ENCODE measurements around the gene LYPLA2.
A peak's percentile ranks its signal among the peaks of the same experiment; 100 is the strongest.
"Not testable (repeated sequence)": the region's sequence is repeated elsewhere in the genome, so short reads cannot be mapped to it uniquely, and the experiment has no call there.

LYPLA2 gene

GRCh38 chr1:23801338-23801748 is 10.4 kb downstream of the LYPLA2 start:
- no peak for DNase-seq

GRCh38 chr1:23801876-23802275 is 10.9 kb downstream of the LYPLA2 start:
- no peak for DNase-seq

DNA sequence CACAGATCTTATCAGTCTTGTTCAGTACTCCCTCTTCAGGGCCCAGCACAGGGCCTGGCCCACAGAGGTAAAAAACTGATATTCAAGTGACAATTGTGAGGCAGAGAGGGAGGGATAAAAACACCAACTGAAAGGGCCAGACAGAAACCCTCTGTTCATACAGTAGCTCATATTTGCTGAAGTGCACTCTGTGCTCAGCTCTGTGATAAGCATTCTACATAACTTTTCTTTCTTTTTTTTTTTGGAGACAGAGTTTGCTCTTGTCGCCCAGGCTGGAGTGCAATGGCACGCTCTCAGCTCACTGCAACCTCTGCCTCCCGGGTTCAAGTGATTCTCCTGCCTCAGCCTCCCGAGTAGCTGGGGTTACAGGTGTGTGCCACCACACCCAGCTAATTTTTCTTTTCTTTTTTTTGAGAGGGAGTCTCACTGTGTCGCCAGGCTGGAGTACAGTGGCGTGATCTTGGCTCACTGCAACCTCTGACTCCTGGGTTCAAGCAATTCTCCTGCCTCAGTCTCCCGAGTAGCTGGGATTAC is 11.9 kb downstream of the LYPLA2 start:
- DNase-seq = not testable (repeated sequence)

DNA sequence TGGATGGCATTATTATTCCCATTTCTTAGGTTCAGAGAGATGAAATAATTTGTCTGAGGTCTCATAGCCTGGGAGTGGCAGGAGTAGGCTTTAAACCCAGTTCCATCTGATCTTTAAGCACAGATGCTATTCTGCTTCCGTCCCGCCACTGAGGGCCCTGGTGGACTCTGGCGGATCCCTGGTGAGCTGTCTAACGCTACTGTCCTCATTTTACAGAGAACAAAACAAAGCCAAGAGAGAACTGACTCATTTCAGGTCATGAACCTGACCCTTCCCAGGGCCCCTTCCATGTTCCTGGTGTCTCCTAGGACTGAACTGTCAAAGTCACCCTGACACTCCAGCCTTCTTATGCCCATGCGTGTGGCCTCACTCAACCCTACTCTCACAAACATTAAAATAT is 12.7 kb downstream of the LYPLA2 start:
- no peak for DNase-seq

- DNase-seq = no peak
Observed at GRCh38 chr1:23804183-23804835, 13.4 kb downstream of the LYPLA2 start.

DNA sequence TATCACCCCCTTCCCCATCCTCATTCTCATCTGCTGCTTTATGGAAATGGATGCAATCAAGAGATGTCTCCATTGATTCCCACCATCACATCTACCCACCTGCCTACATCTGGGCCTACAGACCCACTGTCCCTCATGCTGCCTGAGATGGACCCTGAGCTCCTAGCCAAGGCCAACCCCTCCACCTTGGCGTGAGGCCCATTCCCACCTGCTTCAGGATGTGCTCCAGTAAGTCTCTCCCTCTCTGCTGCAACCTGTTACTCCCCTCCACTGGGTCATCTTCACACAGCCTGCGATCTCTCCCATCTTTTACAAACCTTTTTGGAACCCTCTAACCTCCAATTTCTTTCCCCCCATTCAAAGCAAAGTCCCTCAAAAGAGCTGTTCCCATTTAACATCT is 14.1 kb downstream of the LYPLA2 start:
- DNase-seq = no peak

DNA sequence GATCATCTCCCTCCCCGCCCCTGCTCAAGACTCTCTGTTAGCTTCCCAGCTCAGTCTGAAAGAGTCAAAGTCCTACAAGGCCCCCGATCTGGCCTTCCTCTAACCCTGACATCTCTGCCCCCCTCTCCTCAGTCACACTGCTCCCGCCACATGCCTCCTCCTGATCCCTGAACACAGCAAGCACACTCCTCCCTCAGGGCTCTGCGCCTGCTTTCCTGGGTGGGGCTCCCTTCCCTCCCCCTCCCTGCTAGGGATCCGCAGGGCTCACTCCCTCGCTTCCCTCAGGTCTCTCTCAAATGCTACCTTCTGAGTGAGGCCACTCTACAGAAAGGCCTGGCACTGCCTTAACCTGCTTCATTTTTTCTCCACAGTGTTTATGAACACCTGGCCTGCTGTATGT is 15.3 kb downstream of the LYPLA2 start:
- no peak for DNase-seq

DNA sequence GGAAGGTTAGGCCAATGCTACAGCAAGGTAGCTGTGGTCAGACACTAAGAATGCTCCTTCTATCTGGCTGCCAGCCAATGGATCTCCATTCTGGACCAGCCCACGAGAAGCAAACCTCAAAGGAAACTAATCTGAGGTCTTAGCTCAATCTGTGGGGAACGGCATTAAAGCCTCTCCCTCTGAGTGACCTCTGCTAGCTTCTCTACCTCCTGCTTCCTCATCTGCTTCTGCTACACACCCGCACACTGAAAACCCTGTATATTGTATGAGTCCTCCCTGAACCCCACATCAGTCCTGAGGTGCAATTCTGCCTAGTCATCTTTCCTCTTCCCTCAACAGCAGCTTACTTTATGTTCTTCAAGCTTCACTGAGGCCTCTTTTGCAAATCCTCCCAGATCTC is 16.5 kb downstream of the LYPLA2 start:
- no peak for DNase-seq

DNA sequence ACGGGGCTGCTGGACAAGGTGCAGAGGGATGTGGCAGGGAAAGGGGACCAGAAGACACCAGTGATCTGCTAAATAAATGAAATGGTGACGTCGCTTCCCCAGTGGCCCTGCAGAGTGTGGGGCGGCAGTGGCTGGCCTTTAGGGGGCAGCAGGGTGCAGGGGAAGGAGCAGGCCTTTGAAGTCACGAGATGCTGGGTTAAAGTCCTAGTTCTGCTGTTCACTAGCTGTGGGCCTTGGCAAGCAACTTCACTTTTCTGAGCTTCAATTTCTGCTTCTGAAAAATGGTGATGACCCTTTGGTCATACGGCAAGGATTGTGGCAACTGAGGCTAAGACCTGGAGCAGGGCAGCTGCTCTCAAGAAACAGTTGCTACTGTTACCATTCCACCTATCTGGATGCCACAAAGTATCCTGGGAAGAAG is 18.8 kb downstream of the LYPLA2 start:
- DNase-seq = peak; percentile 38

GRCh38 chr1:23810818-23811540 is 20.0 kb downstream of the LYPLA2 start:
- DNase-seq = no peak

- DNase-seq = no peak
Observed at GRCh38 chr1:23814016-23814415, 23.1 kb downstream of the LYPLA2 start.

DNA sequence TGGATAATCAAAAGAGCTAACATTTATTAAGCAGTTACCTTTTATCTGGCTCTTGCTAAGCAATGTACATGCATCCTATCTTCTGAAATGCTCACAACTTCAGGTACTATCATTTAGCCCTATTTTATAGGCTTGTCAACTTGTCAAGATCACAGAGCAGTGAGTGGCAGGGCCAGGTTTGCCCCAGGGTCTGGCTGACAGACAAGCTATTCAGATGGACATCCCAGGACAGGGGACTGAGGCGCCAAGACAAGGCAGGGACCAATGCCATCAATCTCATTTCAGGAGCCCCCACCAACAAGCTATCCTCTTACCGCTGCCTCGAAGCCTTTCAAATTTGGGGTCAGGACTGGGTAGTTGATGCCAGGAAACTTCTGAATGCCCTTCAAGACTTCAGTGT is 25.4 kb downstream of the LYPLA2 start:
- no peak for DNase-seq

GRCh38 chr1:23816906-23817305 is 26.0 kb downstream of the LYPLA2 start:
- DNase-seq = no peak

DNA sequence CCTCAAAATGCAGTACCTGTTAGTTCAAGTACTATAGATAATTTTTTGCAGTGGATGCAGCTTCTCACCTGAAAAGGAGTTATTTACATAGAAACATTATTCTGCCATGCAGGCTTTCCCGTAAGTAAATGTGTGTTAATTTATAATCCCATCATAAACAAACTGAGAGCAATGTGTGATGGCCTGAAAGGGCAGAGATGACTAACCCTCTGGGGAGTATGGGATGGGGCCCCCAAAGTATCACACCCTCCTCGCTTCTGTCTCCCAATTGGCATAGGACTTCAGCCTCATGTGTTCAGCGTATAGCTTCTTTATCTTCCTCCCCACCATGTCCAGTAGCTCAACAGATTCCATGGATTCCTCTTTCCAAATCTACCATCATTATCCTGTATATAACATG is 26.7 kb downstream of the LYPLA2 start:
- DNase-seq = no peak

DNA sequence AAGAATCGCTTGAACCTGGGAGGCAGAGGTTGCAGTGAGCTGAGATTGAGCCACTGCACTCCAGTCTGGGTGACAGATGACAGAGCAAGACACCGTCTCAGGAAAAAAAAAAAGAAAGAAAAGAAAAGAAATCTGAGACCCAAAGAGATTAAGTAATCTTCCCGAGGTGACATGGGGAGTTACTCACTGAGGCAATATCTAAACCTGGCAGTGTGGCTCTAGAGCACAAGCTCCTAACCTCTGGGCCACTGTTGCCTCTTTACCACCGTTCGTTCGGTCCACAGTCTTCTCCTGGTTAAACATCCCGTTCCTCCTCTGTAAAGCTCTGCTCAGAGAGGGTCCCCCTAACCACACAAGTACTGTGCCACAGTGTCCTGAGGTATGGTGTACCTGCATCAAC is 32.8 kb downstream of the LYPLA2 start:
- DNase-seq = no peak

- DNase-seq = no peak
Observed at GRCh38 chr1:23824711-23825075, 33.7 kb downstream of the LYPLA2 start.

DNA sequence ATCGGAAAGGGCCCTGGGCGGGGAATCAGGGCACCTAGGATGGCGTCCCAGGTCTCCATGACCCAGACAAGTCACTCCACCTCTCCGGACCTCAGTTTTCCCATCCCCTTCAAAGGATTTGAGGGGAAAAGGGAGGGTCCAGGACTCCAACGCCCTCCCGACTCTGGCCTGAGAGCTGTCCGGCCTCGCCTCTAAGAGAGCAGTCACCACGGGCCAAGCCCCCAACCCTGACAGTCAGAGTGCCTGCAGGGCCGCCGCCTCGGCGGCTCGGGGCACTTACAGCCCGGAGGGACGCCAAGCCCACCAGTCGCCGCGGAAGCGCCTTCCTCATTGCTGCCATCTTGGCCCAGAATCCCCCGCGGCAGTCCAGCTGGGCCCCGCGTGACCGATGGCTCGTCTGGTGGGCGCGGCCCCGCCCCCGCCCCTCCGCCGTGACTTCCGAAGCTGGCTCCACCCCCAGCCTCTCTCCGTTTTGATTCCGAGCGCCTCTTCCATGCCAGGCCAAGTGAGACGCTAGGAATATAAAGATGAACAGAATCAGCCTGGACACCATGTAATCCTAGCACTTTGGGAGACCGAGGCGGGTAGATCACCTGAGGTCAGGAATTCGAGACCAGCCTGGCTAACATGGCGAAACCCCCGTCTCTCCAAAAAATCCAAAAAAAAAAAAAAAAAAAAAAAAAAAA is 34.3 kb downstream of the LYPLA2 start, which contains the start of gene HMGCL:
Gene HMGCL (minus strand): TSS at position 354 of the 686 bp plus-strand sequence. CDS start 14 bp downstream, at position 340.
- DNase-seq = peak; percentile 86

DNA sequence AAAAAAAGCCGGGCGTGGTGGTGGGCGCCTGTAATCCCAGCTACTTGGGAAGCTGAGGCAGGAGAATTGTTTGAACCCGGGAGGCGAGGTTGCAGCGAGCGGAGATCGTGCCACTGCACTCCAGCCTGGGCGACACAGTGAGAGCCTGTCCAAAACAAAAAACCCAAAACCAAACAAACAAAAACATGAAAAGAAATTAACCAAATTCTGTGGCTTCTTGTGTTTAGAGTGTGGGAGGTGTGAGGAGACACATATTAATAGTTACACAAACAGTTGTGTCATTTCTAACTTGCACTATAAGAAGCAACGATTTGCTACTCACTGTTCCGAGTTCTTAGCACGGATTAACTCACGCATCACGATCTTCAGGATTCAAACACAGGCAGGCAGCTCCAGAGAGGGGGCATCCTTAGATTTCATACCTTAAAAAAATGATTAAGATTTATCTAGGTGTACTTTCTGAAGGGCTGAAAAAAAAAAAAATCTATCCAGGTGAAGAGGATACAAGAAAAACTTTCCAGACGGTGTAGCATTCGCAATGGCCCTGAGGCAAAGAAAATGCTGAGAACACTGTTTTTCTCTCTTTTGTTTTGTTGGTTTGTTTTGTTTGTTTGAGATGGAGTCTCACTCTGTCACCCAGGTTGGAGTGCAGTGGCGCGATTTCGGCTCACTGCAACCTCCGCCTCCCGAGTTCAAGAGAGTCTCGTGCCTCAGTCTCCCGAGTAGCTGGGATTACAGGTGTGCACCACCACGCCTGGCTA is 35.0 kb downstream of the LYPLA2 start:
- DNase-seq = no peak

- DNase-seq = not testable (repeated sequence)
Observed at GRCh38 chr1:23826590-23826989, 35.6 kb downstream of the LYPLA2 start.

DNA sequence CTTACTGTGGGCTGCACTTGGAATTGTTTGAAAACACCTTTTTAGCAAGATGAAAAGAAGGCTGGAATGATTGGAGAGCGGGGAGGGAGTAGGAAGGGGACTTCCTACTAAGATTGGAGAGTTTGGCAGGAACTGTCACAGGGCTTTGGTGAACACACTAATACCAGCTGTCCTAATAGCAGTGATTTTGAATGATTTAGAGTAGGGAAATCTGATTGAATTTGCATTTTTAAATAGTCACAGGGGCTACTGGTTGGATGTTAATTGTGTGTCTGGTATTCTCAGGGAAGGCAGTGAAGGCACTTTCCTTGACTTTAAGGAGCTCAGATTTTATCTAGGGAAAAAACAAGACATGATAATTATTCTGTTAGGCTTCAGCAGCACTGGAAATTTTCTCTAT is 36.8 kb downstream of the LYPLA2 start:
- no peak for DNase-seq

DNA sequence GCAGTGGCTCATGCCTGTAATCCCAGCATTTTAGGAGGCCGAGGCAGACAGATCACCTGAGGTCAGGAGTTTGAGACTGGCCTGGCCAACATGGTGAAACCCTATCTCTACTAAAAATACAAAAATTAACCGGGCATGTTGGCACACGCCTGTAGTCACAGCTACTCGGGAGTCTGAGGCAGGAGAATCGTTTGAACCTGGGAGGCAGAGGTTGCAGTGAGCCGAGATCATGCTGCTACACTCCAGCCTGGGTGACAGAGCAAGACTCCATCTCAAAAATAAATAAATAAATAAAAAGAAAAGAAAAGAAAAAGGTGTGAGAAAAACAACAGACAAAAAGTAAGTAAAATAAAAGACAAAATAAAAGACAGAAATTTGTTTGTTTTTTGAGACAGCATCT is 43.2 kb downstream of the LYPLA2 start:
- not testable (repeated sequence) for DNase-seq

DNA sequence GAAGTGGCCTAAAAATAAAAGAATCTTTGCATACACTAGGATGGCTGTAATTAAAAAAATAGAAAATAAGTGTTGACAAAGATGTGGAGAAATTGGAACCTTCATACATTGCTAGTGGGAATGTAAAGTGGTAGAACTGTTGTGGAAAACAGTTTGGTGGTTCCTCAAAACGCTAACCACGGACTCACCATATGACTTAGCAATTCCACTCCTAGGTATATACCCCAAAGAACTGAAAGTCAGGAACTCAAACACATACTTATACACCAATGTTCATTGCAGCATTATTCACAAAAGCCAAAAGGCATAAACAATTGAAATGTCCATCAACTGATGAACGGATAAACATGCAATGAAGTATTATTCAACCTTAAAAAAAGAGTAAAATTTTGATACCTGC is 45.1 kb downstream of the LYPLA2 start:
- no peak for DNase-seq

DNA sequence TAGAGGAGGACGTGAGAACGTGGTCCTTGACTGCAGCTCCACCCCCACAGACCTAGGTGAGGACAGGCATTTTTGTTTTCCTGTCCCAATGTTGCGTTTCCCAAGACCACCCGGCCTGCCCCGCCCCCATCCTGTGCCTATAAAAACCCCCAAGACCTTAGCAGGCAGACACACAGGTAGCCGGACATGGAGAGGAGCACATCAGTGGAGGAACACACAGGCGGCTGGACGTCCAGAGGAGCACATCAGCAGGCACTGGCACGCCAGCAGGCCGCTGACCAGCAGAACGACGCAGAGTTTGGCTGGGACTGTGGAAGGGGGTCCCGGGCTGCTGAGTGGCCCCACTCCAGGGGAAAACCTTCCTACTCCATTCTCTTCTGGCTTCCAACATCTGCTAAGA is 47.0 kb downstream of the LYPLA2 start:
- DNase-seq = no peak

Measured in NCI-H1436 (cell line).